Muscle layer of colon (tissue), 2 donors: ENCODE results near the gene CCDC92.

ENCODE experiments used
- H3K27ac ChIP-seq: one replicate; pipeline ENCODE4 v1.7.0; 2013; ENCODE audit warnings: low read depth, mild to moderate bottlenecking, low read length, moderate library complexity
- H3K27me3 ChIP-seq, 2 donors: one replicate each; pipeline ENCODE4 v1.7.0; 2013; ENCODE audit warnings: low read length in 2 of 2, mild to moderate bottlenecking in 2 of 2; ENCODE audit not compliant: insufficient read depth in 2 of 2, control insufficient read depth in 1 of 2
- H3K36me3 ChIP-seq: one replicate; pipeline ENCODE4 v1.7.0; 2013; ENCODE audit warnings: mild to moderate bottlenecking, low read length; ENCODE audit not compliant: insufficient read depth
- H3K4me1 ChIP-seq: one replicate; pipeline ENCODE4 v1.7.0; 2013; ENCODE audit warnings: mild to moderate bottlenecking, low read length; ENCODE audit not compliant: insufficient read depth
- H3K4me3 ChIP-seq, 2 donors: one replicate each; pipeline ENCODE4 v1.7.0; 2013; ENCODE audit warnings: low read length in 2 of 2, low read depth in 1 of 2, mild to moderate bottlenecking in 1 of 2, moderate library complexity in 1 of 2
- H3K9ac ChIP-seq: one replicate; pipeline ENCODE4 v1.7.0; 2013; ENCODE audit warnings: low read length
- H3K9me3 ChIP-seq: one replicate; pipeline ENCODE4 v1.7.0; 2013; ENCODE audit warnings: mild to moderate bottlenecking, low read length
- donor health status: abdominal sarcoma.
- donor health status: Adenocarcinoma of cecum.

The CCDC92 gene

DNA sequence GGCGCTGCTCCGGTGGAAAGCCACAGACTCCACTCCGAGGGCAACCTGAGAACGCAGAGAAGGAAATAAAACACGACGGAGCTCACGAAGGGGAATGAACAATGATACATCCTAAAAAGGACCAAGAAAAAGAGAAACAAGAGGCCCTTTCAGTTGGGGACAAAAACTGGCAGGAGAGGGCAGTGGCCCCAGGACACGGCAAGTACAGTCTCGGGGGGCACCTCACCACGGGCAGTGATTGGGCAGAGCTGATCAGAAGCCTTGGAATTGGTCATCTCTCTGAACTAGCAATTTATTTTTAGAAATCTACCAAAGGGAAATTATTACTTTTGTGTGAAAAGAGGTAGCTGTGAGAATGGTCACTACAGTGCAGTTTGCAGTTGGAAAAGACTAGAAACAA, 27.9 kb downstream of the CCDC92 start:
- no peak overlapping the region for H3K27ac ChIP-seq
- H3K9me3 ChIP-seq = no peaks in the 10 kb centered on the region
- H3K36me3 ChIP-seq = peaks cover 54% of the 10 kb centered on the region
- peaks cover 4% of the 10 kb centered on the region for H3K4me1 ChIP-seq
- H3K27me3 ChIP-seq = no peaks in the 10 kb centered on the region
- H3K9ac ChIP-seq = no peak overlapping the region
- H3K4me3 ChIP-seq = no peak overlapping the region

DNA sequence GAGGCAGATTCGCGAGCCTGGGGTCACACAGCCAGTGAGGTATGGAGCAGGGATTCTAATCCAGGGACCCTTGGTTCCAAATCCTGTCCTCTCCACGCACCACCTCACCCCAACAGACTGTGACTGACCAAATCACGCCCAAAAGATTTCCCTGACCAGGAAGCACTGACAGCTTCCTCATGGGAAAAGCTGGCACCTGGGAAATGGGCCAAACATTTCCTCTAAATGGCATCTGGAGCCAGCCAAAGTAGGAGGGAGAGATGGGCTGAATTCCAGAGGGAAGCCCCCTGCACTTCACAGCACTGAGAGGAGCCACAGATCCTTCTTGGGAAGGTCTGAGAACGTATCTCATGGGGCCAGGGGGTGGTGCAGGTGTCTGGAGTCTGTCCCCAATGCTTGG, 28.8 kb downstream of the CCDC92 start:
- H3K9me3 ChIP-seq = no peaks in the 10 kb centered on the region
- H3K4me3 ChIP-seq = no peak overlapping the region
- peaks cover 4% of the 10 kb centered on the region for H3K4me1 ChIP-seq
- no peak overlapping the region for H3K9ac ChIP-seq
- no peak overlapping the region for H3K27ac ChIP-seq
- H3K27me3 ChIP-seq = no peaks in the 10 kb centered on the region
- peaks cover 54% of the 10 kb centered on the region for H3K36me3 ChIP-seq

DNA sequence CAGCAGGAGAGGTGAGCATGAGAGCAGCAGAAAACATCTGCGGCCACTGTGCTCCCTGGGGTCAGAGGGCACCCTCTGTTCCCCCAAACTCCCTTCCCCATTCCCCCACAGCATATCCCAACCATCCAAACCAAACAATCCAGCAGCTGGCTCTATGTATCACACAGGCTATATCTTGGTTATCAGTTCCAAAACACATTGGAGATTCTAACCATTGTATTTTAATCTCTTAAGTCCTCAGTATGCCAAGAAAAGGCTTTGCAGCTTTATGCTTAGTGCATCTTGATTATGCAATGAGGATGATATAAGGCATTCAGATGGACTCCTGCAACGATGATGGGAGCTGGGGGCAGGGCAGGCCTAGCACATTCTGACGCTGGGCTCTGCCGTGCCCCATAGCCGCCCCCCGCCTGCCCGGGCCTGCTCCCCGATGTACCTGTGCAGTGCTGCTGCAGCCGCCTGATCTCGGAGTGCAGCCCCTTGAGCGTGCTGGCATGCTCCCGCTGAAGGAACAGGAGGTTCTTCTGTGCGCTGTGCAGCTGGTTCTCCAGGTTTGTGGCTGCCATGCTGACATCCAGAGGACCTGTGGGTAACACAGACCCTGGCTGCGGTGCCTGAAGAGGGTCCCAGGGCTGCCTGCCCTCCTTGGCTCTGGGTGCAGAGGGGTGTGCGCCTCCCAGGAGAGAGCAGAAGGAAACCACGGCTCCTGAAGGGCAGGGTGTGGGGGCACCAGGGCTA, 29.6 kb downstream of the CCDC92 start:
- Histone ChIP-seq H3K36me3 (peaks cover 54% of the 10 kb centered on the region), H3K4me1 (peaks cover 4% of the 10 kb centered on the region), H3K27ac (no peak overlapping the region), H3K27me3 (no peaks in the 10 kb centered on the region), H3K9me3 (no peaks in the 10 kb centered on the region), H3K4me3 (no peak overlapping the region), H3K9ac (no peak overlapping the region)

DNA sequence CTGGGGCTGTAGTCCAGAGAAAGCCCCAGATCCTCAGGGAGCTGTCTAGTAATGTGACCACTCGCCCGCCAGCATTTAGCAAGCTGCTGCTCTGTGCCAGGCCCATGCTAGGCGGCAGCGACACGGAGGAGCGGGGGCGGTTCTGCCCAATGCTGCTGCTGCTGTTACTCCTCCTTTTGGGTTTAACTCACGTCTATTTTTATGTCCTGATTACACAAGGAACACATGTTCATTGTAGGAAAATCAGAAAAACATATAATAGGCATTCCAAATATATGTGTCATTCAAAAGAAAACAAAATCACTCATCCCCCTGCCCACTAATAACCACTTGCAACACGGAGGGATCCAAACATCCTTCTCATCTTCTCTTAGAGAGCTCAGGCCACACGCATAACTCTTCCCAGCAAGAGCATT, 30.4 kb downstream of the CCDC92 start:
- Histone ChIP-seq H3K9me3 (no peaks in the 10 kb centered on the region), H3K27ac (no peak overlapping the region), H3K27me3 (no peaks in the 10 kb centered on the region), H3K4me1 (peaks cover 4% of the 10 kb centered on the region), H3K9ac (no peak overlapping the region), H3K36me3 (peaks cover 54% of the 10 kb centered on the region), H3K4me3 (no peak overlapping the region)

DNA sequence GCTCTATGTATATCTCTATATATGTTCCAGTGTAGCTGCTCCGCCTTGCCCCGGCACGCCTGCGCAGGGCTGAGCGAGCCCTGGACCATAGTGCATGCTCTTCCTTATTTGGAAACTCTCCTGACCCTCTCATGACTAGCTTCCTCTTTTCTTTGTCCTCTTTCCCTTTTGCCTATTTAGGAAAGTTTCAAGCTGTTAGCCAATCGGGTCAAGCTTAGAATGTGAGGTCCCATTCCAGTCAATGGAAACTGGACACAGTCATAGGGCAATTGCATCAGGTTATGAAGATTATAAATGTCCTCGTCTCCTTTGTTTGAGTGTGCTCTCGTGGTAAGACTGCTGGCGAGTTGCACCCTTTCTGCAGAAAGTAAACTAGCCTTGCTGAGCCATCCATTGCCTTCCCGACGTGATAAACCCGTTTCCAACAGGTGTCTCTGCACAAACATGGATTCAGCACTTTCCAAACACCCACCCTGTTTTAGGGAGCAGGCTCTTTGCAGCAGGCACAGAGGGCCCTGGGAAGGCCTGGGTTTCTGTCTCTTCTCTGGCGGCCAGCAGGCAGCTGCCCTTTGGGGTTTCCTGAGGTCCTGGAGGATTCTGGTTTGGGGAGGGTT, 30.9 kb downstream of the CCDC92 start:
- no peaks in the 10 kb centered on the region for H3K27me3 ChIP-seq
- no peak overlapping the region for H3K4me3 ChIP-seq
- H3K9me3 ChIP-seq = no peaks in the 10 kb centered on the region
- no peak overlapping the region for H3K9ac ChIP-seq
- H3K36me3 ChIP-seq = peaks cover 54% of the 10 kb centered on the region
- no peak overlapping the region for H3K27ac ChIP-seq
- peaks cover 4% of the 10 kb centered on the region for H3K4me1 ChIP-seq

DNA sequence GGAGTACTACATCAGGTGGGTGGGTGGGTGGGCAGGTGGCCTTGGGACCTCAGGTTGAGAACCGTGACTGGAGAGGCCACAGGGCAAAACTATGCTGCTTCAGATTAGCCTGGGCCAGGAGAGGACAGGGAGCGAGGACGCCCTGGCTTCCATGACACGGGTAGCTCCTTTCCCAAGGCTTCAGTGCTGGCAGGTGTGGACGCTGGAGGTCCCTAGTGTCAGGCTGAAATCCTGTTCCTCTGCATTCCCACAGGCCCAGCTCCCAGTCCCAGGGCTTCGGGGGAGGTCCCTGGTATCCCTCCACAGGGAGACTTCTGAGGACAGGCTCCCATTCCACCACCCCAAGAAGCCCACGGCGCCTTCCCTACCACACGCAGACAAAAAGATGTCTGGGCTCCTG, 31.6 kb downstream of the CCDC92 start:
- Histone ChIP-seq H3K9me3 (no peaks in the 10 kb centered on the region), H3K9ac (no peak overlapping the region), H3K4me1 (no peaks in the 10 kb centered on the region), H3K36me3 (peaks cover 61% of the 10 kb centered on the region), H3K27ac (no peak overlapping the region), H3K27me3 (no peaks in the 10 kb centered on the region), H3K4me3 (no peak overlapping the region)

DNA sequence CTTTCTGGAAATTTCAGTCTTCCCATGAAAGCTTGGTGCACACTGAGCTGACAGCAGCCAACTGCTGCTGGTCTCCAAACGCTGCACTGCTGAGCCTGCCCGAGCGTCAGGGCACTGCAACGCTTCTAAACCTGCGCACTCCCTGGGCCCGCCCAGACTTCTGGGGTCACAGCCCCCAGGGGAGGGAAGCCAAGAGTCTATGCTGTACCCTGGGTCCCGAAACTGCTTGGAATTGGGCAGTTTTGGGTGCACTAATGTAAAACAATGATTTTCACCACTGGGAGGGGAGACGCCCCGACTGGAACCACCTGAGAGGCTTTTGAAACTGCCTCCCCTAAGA, 32.0 kb downstream of the CCDC92 start:
- H3K4me3 ChIP-seq = no peak overlapping the region
- peaks cover 58% of the 10 kb centered on the region for H3K36me3 ChIP-seq
- H3K27ac ChIP-seq = no peak overlapping the region
- no peaks in the 10 kb centered on the region for H3K27me3 ChIP-seq
- no peaks in the 10 kb centered on the region for H3K9me3 ChIP-seq
- H3K9ac ChIP-seq = no peak overlapping the region
- H3K4me1 ChIP-seq = no peaks in the 10 kb centered on the region

DNA sequence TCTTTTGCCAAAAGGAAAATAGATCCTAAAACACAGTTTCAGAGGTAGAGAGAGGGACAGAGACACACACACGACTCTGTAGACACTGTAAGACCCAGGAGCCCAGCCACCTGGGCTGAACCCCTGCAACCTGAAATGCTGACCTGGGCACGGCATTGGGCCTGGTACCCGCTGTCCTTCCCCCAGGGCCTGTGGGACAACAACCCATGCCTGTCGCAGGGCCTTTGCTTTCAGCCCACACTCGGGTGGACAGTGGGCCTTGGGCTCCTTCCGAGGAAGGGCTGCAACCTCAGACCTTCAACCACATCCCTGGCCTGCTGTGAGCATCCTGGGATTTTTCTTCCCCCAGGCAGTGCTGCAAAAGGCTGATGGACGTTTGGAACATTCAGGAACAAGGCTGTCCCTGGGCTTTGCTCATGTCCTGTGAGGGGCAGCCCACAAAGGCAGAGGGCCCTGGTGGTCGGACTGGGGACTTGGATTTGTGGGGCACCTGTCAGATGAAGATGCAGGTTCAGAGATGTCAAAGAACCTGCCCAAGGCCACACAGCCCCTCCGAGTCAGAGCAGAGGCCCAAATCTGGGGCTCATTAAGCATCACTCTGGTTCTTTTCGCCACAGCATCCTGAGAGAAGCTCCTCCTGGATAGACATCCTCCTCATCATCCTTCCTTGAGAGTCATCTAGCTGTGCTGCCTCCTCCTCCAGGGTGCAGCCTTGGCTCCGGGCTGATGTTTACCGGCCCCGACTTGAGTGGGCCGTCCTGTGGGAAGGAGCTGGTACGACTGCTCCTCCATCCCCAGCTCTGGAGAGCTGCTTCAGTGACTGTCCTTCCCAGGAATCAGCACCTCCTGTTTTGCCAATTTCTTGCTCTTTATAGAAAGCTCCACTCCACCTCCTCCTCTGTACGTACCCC, 32.7 kb downstream of the CCDC92 start:
- peaks cover 52% of the 10 kb centered on the region for H3K36me3 ChIP-seq
- H3K4me3 ChIP-seq = no peak overlapping the region

DNA sequence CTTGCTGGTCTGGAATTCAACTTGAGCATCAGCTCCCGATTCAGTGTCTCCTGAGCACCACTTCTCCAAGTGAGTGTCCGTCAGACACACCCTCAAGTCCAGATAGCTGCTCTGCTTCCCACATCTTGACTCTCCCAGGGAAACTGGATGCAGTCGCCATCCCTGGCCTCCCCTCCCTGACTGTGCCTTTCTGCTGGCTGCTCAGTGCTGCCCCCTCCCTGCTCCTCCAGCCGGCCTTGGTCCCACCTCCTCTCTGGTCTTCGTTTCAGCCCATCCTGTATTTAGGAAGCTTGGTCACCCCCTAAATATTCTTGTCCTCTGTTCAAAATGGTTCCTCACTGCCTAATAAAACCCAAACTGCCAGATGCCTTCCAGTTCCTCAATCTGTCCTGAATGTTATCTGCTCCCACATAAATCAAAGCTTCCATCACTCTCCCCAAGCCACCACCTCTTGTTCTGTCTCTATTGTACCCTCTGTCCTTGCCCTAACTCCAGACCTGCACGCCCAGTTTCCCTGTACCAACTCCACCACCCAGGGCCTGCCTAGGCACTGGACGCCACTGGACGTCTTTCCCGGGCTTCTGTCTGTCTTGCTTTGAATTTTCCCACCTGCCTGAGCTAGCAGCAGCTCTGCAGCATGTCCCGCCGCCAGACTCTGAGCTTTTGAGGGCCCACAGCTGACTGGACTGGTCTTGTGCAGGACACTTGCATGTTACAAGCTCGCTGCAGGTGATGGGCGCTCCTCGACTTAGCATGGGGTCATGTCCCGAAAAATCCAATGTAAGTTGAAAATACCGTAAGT, 33.8 kb downstream of the CCDC92 start:
- Histone ChIP-seq H3K9me3 (no peaks in the 10 kb centered on the region), H3K27ac (no peak overlapping the region), H3K4me3 (no peak overlapping the region), H3K9ac (no peak overlapping the region), H3K27me3 (no peaks in the 10 kb centered on the region), H3K36me3 (peaks cover 44% of the 10 kb centered on the region), H3K4me1 (no peaks in the 10 kb centered on the region)

More for the DNA sequence above, 32.7 kb downstream of the CCDC92 start:
- no peaks in the 10 kb centered on the region for H3K9me3 ChIP-seq
- H3K27me3 ChIP-seq = no peaks in the 10 kb centered on the region
- H3K9ac ChIP-seq = no peak overlapping the region
- no peak overlapping the region for H3K27ac ChIP-seq
- H3K4me1 ChIP-seq = no peaks in the 10 kb centered on the region

DNA sequence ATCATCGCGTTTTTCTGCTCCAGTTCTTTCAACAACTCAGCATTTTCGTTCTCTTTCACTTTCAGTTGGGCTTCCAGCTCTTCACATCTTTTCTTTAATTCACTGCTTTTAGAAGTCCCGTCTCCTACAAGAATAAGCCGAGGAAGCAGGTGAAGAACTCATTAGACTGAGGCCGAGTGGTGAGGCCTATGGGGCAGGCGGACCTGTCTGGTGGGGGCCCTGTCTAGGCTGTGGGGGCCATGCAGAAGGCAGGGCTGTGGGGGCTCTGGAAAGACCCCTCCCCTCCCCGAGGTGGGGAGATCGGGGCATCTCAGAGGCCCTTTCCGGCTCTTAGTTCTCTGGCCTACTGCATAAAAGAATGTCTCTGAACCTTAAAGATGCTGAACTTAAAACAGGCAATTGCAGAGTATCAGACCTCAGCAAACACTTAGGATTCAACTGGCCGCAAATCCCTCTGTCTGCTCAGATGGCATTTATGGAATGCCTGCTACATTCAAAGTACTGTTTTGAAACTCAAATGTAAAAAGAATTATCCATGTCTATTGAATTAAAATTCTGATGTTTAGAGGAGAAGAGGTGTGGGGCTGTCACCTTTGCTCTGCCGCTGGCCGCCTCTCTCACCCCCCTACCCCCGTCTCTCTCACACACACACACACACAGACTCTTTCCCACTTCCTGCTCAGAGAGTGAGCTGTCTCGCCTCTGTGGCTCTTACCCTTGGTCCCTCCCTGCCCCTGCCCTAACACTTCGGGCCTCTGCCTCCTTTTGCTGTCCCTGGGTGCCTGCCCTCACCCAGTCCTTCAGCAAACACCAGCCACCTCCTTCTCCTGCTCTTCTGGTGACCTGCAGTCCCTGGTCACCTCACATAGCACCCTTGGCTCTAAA, 34.7 kb downstream of the CCDC92 start:
- H3K36me3 ChIP-seq = peaks cover 34% of the 10 kb centered on the region
- H3K9ac ChIP-seq = no peak overlapping the region
- H3K4me3 ChIP-seq = no peak overlapping the region
- H3K27me3 ChIP-seq = no peaks in the 10 kb centered on the region
- no peaks in the 10 kb centered on the region for H3K4me1 ChIP-seq
- no peaks in the 10 kb centered on the region for H3K9me3 ChIP-seq
- no peak overlapping the region for H3K27ac ChIP-seq
